Measurements from ENCODE around the gene PDIA4. TPM values are rescaled to one million over a fixed set of nuclear protein-coding genes. Genes with fewer than 3 reads are reported as not detected.
"Not testable (repeated sequence)": the region's sequence is repeated elsewhere in the genome, so short reads cannot be mapped to it uniquely, and the experiment has no call there.

Gene PDIA4
- total and polyA plus RNA-seq, 8 donors: 35.6 to 185 (median 71.6) TPM

DNA sequence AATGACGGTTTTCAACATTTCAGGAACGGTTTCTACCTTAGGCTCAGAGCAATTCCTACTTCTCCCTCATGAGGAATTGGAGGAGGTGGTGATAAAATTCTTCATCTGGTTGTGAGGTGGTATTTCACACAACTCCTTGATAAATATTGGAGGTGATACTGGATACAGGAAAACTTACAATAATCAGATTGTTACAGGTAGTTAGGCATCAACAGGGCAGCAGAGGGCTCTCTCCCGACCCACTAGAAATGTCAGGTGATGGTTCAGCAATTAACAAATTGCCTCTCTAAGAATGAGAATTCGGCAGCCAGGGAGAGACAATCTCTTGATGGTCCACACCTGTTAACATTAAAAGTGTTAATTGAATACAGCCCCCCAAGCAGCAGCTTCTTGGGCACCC is 39.6 kb upstream of the PDIA4 start:
- Histone ChIP-seq H3K4me1 (no peaks in the 10 kb centered on the region), H3K9me3 (no peaks in the 10 kb centered on the region), H3K27me3 (no peaks in the 10 kb centered on the region), H3K27ac (no peak overlapping the region), H3K4me3 (no peak overlapping the region), H3K36me3 (peaks cover 0 to 26% (median 7%) of the 10 kb centered on the region in 3 donors)
- TF ChIP-seq, protein P1, sequence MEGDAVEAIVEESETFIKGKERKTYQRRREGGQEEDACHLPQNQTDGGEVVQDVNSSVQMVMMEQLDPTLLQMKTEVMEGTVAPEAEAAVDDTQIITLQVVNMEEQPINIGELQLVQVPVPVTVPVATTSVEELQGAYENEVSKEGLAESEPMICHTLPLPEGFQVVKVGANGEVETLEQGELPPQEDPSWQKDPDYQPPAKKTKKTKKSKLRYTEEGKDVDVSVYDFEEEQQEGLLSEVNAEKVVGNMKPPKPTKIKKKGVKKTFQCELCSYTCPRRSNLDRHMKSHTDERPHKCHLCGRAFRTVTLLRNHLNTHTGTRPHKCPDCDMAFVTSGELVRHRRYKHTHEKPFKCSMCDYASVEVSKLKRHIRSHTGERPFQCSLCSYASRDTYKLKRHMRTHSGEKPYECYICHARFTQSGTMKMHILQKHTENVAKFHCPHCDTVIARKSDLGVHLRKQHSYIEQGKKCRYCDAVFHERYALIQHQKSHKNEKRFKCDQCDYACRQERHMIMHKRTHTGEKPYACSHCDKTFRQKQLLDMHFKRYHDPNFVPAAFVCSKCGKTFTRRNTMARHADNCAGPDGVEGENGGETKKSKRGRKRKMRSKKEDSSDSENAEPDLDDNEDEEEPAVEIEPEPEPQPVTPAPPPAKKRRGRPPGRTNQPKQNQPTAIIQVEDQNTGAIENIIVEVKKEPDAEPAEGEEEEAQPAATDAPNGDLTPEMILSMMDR (IDR thresholded peaks at IDR 0.05): no peak
- FAIRE-seq: no peak
- ATAC-seq: no peak
- WGBS, 2 donors: 71 to 75% methylated on average over 4 of the region's 4 CpGs
- no peak for DNase-seq
- intact Hi-C loops (cut with DNase I): no loop called here

GRCh38 chr7:149063476-149063875 is 35.2 kb upstream of the PDIA4 start:
- no peak for ATAC-seq
- DNase-seq: no peak
- Histone ChIP-seq H3K36me3 (no peaks in the 10 kb centered on the region), H3K9me3 (no peaks in the 10 kb centered on the region), H3K4me1 (no peaks in the 10 kb centered on the region), H3K4me3 (no peak overlapping the region), H3K27ac (no peak overlapping the region), H3K27me3 (no peaks in the 10 kb centered on the region)
- no peak for FAIRE-seq
- TF ChIP-seq, protein P1 (IDR thresholded peaks at IDR 0.05): no peak
- intact Hi-C loops (cut with DNase I): loop anchor here in 1 of 3 donors (5.0 kb wide), 1 partner anchor 56 kb away; no protein-coding TSS in a partner anchor

GRCh38 chr7:149062217-149062899 is 34.1 kb upstream of the PDIA4 start:
- not testable (repeated sequence) for DNase-seq, H3K27me3 ChIP-seq, H3K36me3 ChIP-seq, H3K27ac ChIP-seq, H3K4me3 ChIP-seq, H3K9me3 ChIP-seq, FAIRE-seq, H3K4me1 ChIP-seq, ATAC-seq
- intact Hi-C loops (cut with DNase I): loop anchor here in 1 of 3 donors (5.0 kb wide), 1 partner anchor 55 kb away; no protein-coding TSS in a partner anchor
- 87 to 89% methylated on average over 10 of the region's 10 CpGs for WGBS, 2 donors

DNA sequence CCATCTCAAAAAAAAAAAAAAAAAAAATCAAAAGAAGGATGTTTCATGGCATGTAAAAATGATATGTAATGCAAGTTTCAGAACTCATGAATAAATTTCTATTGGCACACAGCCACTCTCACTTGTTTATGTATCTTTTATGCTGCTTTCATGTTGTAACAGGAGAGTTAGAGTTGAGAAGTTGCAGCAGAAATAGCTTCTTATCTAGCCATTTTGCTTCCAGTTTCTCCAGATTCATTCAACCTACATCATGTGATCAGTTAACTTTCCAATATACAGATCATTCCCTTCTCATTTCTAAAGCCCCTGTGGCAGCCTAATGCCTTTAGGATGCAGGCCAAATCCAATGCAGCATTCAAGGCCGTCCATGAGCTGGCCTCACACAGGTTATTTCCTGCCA is 31.9 kb upstream of the PDIA4 start:
- intact Hi-C loops (cut with DNase I): loop anchor here in 1 of 3 donors (5.0 kb wide), 1 partner anchor 53 kb away; no protein-coding TSS in a partner anchor
- Histone ChIP-seq H3K27ac (no peak overlapping the region), H3K36me3 (no peaks in the 10 kb centered on the region), H3K9me3 (no peaks in the 10 kb centered on the region), H3K4me3 (no peak overlapping the region), H3K4me1 (no peaks in the 10 kb centered on the region), H3K27me3 (no peaks in the 10 kb centered on the region)
- 16 to 32% methylated on average over 1 of the region's 1 CpG for WGBS, 2 donors
- TF ChIP-seq, protein P1 (IDR thresholded peaks at IDR 0.05): no peak
- ATAC-seq: no peak
- DNase-seq: no peak
- no peak for FAIRE-seq

DNA sequence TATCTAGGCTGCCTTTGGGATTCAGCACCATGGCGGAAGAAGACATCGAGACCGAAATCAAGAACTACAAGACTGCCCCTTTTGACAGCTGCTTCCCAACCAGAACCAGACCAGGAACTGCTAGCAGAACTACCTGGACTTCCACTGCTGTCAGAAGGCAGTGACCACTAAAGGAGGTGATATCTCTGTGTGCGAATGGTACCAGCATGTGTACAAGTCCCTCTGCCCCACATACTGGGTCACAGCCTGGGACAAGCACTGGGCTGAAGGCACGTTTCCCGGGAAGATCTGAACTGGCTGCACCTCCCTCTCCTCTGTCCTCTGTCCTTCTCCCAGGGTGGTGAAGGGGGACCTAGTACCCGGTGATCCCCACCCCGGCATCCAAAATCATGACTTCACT is 25.6 kb upstream of the PDIA4 start:
- Histone ChIP-seq H3K36me3 (no peaks in the 10 kb centered on the region), H3K9me3 (no peaks in the 10 kb centered on the region), H3K4me1 (no peaks in the 10 kb centered on the region), H3K27me3 (no peaks in the 10 kb centered on the region), H3K27ac (no peak overlapping the region), H3K4me3 (no peak overlapping the region)
- intact Hi-C loops (cut with DNase I): no loop called here
- 80 to 87% methylated on average over 8 of the region's 8 CpGs for WGBS, 2 donors
- TF ChIP-seq, protein P1 (IDR thresholded peaks at IDR 0.05): no peak
- DNase-seq (no peak), FAIRE-seq (no peak), ATAC-seq (no peak)

Measured in pancreas (tissue), 10 donors.